K562 (cell line): ENCODE results near the gene XPR1. TPM values are rescaled to one million over a fixed set of nuclear protein-coding genes. Genes with fewer than 3 reads are reported as not detected.
A peak's percentile ranks its signal among the peaks of the same experiment; 100 is the strongest.

Source experiments
- ATAC-seq: fragments of 200-7000 bp; cut with Tn5 transposase; 3 replicates; pipeline ENCODE4 v1.9.1; 2020; ENCODE audit warnings: moderate library complexity
- BruUV-seq: library from RNA; stranded (reverse); fragments of 400-500 nt; replicated peaks from 2 replicates; lab custom pipeline; 2021; lab: Mats Ljungman, UMichigan
- CTCF ChIA-PET: fragments of 300-600 bp; formaldehyde crosslinking; extraction: SDS; loops from one replicate; lab custom pipeline; 2021; ENCODE audit warnings: low intra/inter-chr PET ratio; lab: Yijun Ruan, JAX
- POLR2A ChIA-PET: fragments of 300-600, 350-650 bp; sonication (Branson Sonifier 250); formaldehyde crosslinking; extraction: SDS; loops from one replicate; lab custom pipeline; 2021; ENCODE audit warnings: antibody characterized with exemption, inconsistent platforms; lab: Yijun Ruan, JAX
- DNase-seq, 4 experiments: peaks; one replicate each; pipeline versions ENCODE4 v3.0.0 to v3.0.0-alpha.2; 2011 to 2018; ENCODE audit warnings: low spot score in 3 of 4, mixed read lengths in 3 of 4; ENCODE audit errors: extremely low read depth in 1 of 4
- FAIRE-seq: peaks from 2 replicates; lab custom pipeline; 2011; peaks lifted over from hg19 to GRCh38; lab: Jason Lieb, UNC
- H2AFZ ChIP-seq: 2 replicates; pipeline ENCODE4 v1.6.0; 2011; ENCODE audit warnings: low read depth, low read length, control low read depth, inconsistent platforms
- H3K27ac ChIP-seq: fragments of 200-600 bp; 3 replicates; pipeline ENCODE4 v1.8.0; 2011; ENCODE audit warnings: low read depth, mild to moderate bottlenecking, control low read depth, inconsistent platforms, low read length, moderate library complexity, mixed read lengths; ENCODE audit errors: extremely low read depth
- H3K27me3 ChIP-seq, 2 experiments: fragments of 300-600 bp in 1 of 2; 2 replicates in 1 of 2; 3 replicates in 1 of 2; pipeline versions ENCODE4 v1.6.0 to v1.8.0; 2011; ENCODE audit warnings: inconsistent platforms in 2 of 2, low read length in 2 of 2, mild to moderate bottlenecking in 1 of 2, mixed read lengths in 1 of 2, moderate library complexity in 1 of 2; ENCODE audit not compliant: control insufficient read depth in 2 of 2, insufficient read depth in 2 of 2
- H3K36me3 ChIP-seq: fragments of 300-600 bp; 3 replicates; pipeline ENCODE4 v1.8.0; 2011; ENCODE audit warnings: mild to moderate bottlenecking, low read length, inconsistent platforms; ENCODE audit not compliant: control insufficient read depth, insufficient read depth
- H3K4me1 ChIP-seq, 2 experiments: fragments of 200-600 bp in 1 of 2; replicated peaks in 1 of 2; 2 replicates in 1 of 2; 3 replicates in 1 of 2; pipeline versions ENCODE4 v1.5.1 to v1.8.0; 2011; ENCODE audit warnings: inconsistent platforms in 2 of 2, low read length in 2 of 2, mild to moderate bottlenecking in 1 of 2, mixed read lengths in 1 of 2, moderate library complexity in 1 of 2; ENCODE audit not compliant: control insufficient read depth in 2 of 2, insufficient read depth in 2 of 2
- H3K4me2 ChIP-seq: 2 replicates; pipeline ENCODE4 v1.6.1; 2011; ENCODE audit warnings: low read length, control low read depth, inconsistent platforms, mixed read lengths; ENCODE audit not compliant: insufficient read depth
- H3K4me3 ChIP-seq: fragments of 200-600 bp; sonication (generic), shearing (Covaris generic); 2 replicates; pipeline ENCODE4 v1.5.1; 2016; ENCODE audit warnings: control low read depth, inconsistent platforms
- H3K79me2 ChIP-seq: fragments of 200-600 bp; 3 replicates; pipeline ENCODE4 v1.8.0; 2011; ENCODE audit warnings: low read length, inconsistent platforms; ENCODE audit not compliant: control insufficient read depth, insufficient read depth
- H3K9ac ChIP-seq, 2 experiments: 2 replicates each; pipeline versions ENCODE4 v1.6.0 to v1.6.1; 2011; ENCODE audit warnings: low read depth in 2 of 2, low read length in 2 of 2, control low read depth in 1 of 2, inconsistent platforms in 1 of 2, mild to moderate bottlenecking in 1 of 2, mixed read lengths in 1 of 2; ENCODE audit not compliant: insufficient read depth in 1 of 2
- H3K9me1 ChIP-seq: one replicate; pipeline ENCODE4 v1.6.0; 2011; ENCODE audit warnings: inconsistent platforms, mild to moderate bottlenecking, low read length, moderate library complexity; ENCODE audit not compliant: control insufficient read depth, insufficient read depth
- H3K9me3 ChIP-seq: replicated peaks from 2 replicates; pipeline ENCODE4 v1.5.1; 2011; ENCODE audit warnings: low read depth, low read length, inconsistent platforms; ENCODE audit not compliant: control insufficient read depth, insufficient read depth
- H4K20me1 ChIP-seq: replicated peaks from 2 replicates; pipeline ENCODE4 v1.6.1; 2011; ENCODE audit warnings: low read length, inconsistent platforms, mixed read lengths; ENCODE audit not compliant: control insufficient read depth, insufficient read depth
- BRF1 ChIP-seq: IDR thresholded peaks from 3 replicates; pipeline ENCODE4 v1.6.1; 2011; ENCODE audit warnings: borderline replicate concordance, mild to moderate bottlenecking; ENCODE audit not compliant: insufficient read length; ENCODE audit errors: extremely low read depth
- GABPA ChIP-seq: fragments of 200-800 bp; sonication (Bioruptor generic); conservative IDR thresholded peaks from 2 replicates; pipeline ENCODE4 v1.6.1; 2016; ENCODE audit warnings: low read depth, missing genetic modification characterization, missing compliant biosample characterization
- NFE2L1 ChIP-seq: fragments of 450-650 bp; IDR thresholded peaks from 2 replicates; pipeline ENCODE4 v1.6.1; 2016; ENCODE audit warnings: missing genetic modification characterization, low read depth, mild to moderate bottlenecking, missing compliant biosample characterization, moderate library complexity, borderline replicate concordance
- NFIC ChIP-seq: fragments of 450-650 bp; IDR thresholded peaks from 2 replicates; pipeline ENCODE4 v1.6.1; 2017; ENCODE audit warnings: mild to moderate bottlenecking, inconsistent platforms
- RBM39 ChIP-seq: fragments of 200-400 bp; formaldehyde crosslinking; optimal IDR thresholded peaks from 2 replicates; pipeline ENCODE3; 2018; ENCODE audit warnings: low read depth, low read length
- RFX1 ChIP-seq: fragments of 450-650 bp; IDR thresholded peaks from 2 replicates; pipeline ENCODE4 v1.6.1; 2016; ENCODE audit warnings: mild to moderate bottlenecking, moderate library complexity
- SRSF7 ChIP-seq: fragments of 200-400 bp; formaldehyde crosslinking; optimal IDR thresholded peaks from 2 replicates; pipeline ENCODE3; 2017; ENCODE audit warnings: mild to moderate bottlenecking, low read depth, low read length
- ZC3H11A ChIP-seq: IDR thresholded peaks from 2 replicates; pipeline ENCODE4 v1.6.1; 2012; ENCODE audit warnings: low read depth, low read length, improper control_type of control experiment
- ZNF124 ChIP-seq: sonication (generic); formaldehyde crosslinking; IDR thresholded peaks from 2 replicates; pipeline ENCODE4 v1.8.1; 2022; ENCODE audit warnings: missing genetic modification reagents
- ZNF431 ChIP-seq: sonication (generic); formaldehyde crosslinking; IDR thresholded peaks from 2 replicates; pipeline ENCODE4 v1.8.0; 2022; ENCODE audit warnings: mild to moderate bottlenecking, missing genetic modification reagents
- WGBS: fragments of 100-300 bp; shearing (Covaris generic); methylation state at CpG from one replicate; pipeline ENCODE4 v1.1.6; 2016; ENCODE audit warnings: low coverage, mixed read lengths; ENCODE audit not compliant: insufficient coverage; ENCODE audit errors: missing lambda C conversion rate; 5-methylcytosine and 5-hydroxymethylcytosine counted together
- in situ Hi-C: fragments of 300-500 bp; cut with MboI; formaldehyde crosslinking; loops from 4 replicates; pipeline ENCODE4 v1.15.0; 2018; ENCODE audit warnings: inconsistent platforms, mixed read lengths
- intact Hi-C: fragments of 100-400 bp; cut with micrococcal nuclease; formaldehyde crosslinking; loops from 2 replicates; pipeline ENCODE4 v1.14.2; 2022
- polyA plus RNA-seq, 8 experiments: library from polyadenylated mRNA; depleted of rRNA in 4 of 8; stranded (reverse) in 5 of 8; unstranded in 3 of 8; fragments of >200 nt; fragmentation: Nextera tagmentation in 2 of 8; fragmentation: Illumina TruSeq in 1 of 8; extraction: Ambion mirVana in 2 of 8; extraction: Trizol in 1 of 8; gene quantifications; 2 replicates each; pipeline versions ENCODE4 v1.2.1 to v1.2.3, GENCODE V29; 2011 to 2014; ENCODE audit warnings: inconsistent platforms in 1 of 8, missing spikeins in 1 of 8
- total RNA-seq, 7 experiments: library from RNA; depleted of rRNA in 6 of 7; stranded (reverse); fragments of >200 nt in 6 of 7; fragmentation: Illumina TruSeq in 2 of 7; extraction: Trizol in 2 of 7; gene quantifications; 2 replicates each; pipeline versions ENCODE4 v1.2.1 to v1.2.3, GENCODE V29; 2011 to 2021; ENCODE audit warnings: low replicate concordance in 1 of 7
- TF ChIP-seq, protein P1 (sequence below): fragments of 450-650 bp; IDR thresholded peaks from 2 replicates; pipeline ENCODE4 v1.6.1; 2016; ENCODE audit warnings: low read depth, mild to moderate bottlenecking, moderate library complexity
- TF ChIP-seq, protein P2 (sequence below): fragments of 250-450 bp; sonication (Bioruptor Pico); IDR thresholded peaks from 2 replicates; pipeline ENCODE4 v1.8.0; 2021; ENCODE audit warnings: borderline replicate concordance, mild to moderate bottlenecking, moderate library complexity; ENCODE audit not compliant: poor library complexity, severe bottlenecking
- TF ChIP-seq, protein P3 (sequence below): sonication (generic); formaldehyde crosslinking; IDR thresholded peaks from 2 replicates; pipeline ENCODE4 v1.8.0; 2022; ENCODE audit warnings: missing genetic modification reagents, mild to moderate bottlenecking, borderline replicate concordance

XPR1 gene
- total and polyA plus RNA-seq, 9 of the 15 experiments (the other 6 are each of a cell fraction or from before 2014, with no cell fraction given), result 3.0 to 66.2 (median 38.6) TPM

DNA sequence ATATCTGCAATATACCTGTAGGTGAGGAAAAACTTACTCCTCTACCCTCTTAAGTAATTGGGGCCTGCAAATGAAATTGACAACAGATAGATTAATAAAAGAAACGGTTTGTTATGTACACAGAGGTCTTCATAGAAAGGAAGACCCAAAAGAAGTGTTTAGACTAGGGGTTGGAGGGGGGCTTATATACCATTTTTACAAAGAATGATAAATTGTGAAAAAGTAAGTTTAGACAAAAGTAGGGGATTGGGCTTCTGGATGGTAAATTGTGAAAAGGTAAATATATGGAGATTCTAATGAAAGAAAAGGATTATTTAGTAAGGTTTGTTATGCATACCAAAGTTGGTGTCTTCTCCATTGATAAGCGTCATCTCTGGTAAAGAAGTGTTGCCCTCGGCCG is 207.7 kb downstream of the XPR1 start (continued):
- no peak for TF ChIP-seq RBM39

GRCh38 chr1:180841415-180841814 is 209.6 kb downstream of the XPR1 start:
- ATAC-seq (no peak), DNase-seq (no peak), FAIRE-seq (no peak)
- Histone ChIP-seq H2AFZ (no peak overlapping the region), H3K9me1 (no peaks in the 10 kb centered on the region), H3K4me1 (no peaks in the 10 kb centered on the region), H3K4me2 (no peak overlapping the region), H3K27ac (no peak overlapping the region), H3K9me3 (no peaks in the 10 kb centered on the region), H3K4me3 (no peak overlapping the region), H3K79me2 (no peaks in the 10 kb centered on the region), H3K9ac (no peak overlapping the region), H3K36me3 (peaks cover 17% of the 10 kb centered on the region; the same call in 2 of the 3 replicates), H4K20me1 (no peaks in the 10 kb centered on the region), H3K27me3 (no peaks in the 10 kb centered on the region)
- intact Hi-C loops (no loop called here), in situ Hi-C loops (no loop called here)
- 0 out of 2 replicates have a peak, but pooled peaks have one; percentile 13 for TF ChIP-seq NFIC
- TF ChIP-seq, protein P1, sequence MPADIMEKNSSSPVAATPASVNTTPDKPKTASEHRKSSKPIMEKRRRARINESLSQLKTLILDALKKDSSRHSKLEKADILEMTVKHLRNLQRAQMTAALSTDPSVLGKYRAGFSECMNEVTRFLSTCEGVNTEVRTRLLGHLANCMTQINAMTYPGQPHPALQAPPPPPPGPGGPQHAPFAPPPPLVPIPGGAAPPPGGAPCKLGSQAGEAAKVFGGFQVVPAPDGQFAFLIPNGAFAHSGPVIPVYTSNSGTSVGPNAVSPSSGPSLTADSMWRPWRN, result no peak
- no TSS peak for BruUV-seq
- 89% methylated on average over 3 of the region's 3 CpGs for WGBS
- CTCF ChIA-PET, result no interaction called here
- POLR2A ChIA-PET, result interaction anchor here (1.1 to 1.3 kb wide), 2 partner anchors 9 to 77 kb away, joined by 3 read pairs; no protein-coding TSS in a partner anchor

DNA sequence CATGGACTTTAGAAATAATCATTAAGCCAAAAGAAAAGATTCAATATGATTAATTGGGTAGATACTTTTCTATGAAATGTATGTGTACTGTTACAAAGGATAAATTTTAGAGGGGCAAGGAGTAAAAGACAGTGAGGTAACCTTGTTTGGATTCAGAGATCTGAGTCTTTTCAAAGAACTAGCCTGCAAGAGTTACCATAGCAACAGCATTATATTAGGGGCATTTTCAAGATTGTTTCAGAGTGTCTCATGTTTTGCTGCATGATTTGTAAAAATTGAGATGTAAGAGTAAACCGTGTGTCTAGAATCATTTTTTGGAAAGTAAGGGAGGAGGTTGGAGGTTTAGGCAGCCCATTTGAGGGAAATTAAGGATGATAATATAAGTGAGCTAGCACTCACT is 210.2 kb downstream of the XPR1 start:
- H3K79me2 ChIP-seq, result no peaks in the 10 kb centered on the region
- POLR2A ChIA-PET, result interaction anchor here (0.6 to 1.3 kb wide), 3 partner anchors 8 to 326 kb away, joined by 3 read pairs; no protein-coding TSS in a partner anchor
- ATAC-seq (no peak), FAIRE-seq (no peak), DNase-seq (no peak)
- no peak overlapping the region for H2AFZ ChIP-seq
- no peaks in the 10 kb centered on the region for H3K27me3 ChIP-seq
- H3K9me1 ChIP-seq, result no peaks in the 10 kb centered on the region
- no peak overlapping the region for H3K27ac ChIP-seq
- H3K4me3 ChIP-seq, result no peak overlapping the region
- 19% methylated on average over 1 of the region's 1 CpG for WGBS
- peaks cover 11% of the 10 kb centered on the region; the same call in 1 of the 3 replicates for H3K36me3 ChIP-seq
- no TSS peak for BruUV-seq
- H4K20me1 ChIP-seq, result no peaks in the 10 kb centered on the region
- in situ Hi-C loops (no loop called here), intact Hi-C loops (no loop called here)
- CTCF ChIA-PET, result no interaction called here
- H3K9me3 ChIP-seq, result no peaks in the 10 kb centered on the region
- no peak overlapping the region for H3K4me2 ChIP-seq
- H3K9ac ChIP-seq, result no peak overlapping the region
- H3K4me1 ChIP-seq, result no peaks in the 10 kb centered on the region
- TF ChIP-seq, protein P2, sequence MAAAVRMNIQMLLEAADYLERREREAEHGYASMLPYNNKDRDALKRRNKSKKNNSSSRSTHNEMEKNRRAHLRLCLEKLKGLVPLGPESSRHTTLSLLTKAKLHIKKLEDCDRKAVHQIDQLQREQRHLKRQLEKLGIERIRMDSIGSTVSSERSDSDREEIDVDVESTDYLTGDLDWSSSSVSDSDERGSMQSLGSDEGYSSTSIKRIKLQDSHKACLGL, result no peak
- TF ChIP-seq BRF1, result no peak
- TF ChIP-seq ZC3H11A, result no peak
- no peak for TF ChIP-seq SRSF7
- no peak for TF ChIP-seq ZNF124 (CRISPR knock-in tag)
- no peak for TF ChIP-seq ZNF431 (CRISPR knock-in tag)
- peak; percentile 90 for TF ChIP-seq RFX1
- TF ChIP-seq GABPA (tag), result no peak
- TF ChIP-seq, protein P3, sequence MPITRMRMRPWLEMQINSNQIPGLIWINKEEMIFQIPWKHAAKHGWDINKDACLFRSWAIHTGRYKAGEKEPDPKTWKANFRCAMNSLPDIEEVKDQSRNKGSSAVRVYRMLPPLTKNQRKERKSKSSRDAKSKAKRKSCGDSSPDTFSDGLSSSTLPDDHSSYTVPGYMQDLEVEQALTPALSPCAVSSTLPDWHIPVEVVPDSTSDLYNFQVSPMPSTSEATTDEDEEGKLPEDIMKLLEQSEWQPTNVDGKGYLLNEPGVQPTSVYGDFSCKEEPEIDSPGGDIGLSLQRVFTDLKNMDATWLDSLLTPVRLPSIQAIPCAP, result no peak
- no peak for TF ChIP-seq NFE2L1
